HepG2 (cell line): Measurements from ENCODE around the gene CTNNA1. TPM values are rescaled to one million over a fixed set of nuclear protein-coding genes. Genes with fewer than 3 reads are reported as not detected.

Source experiments
- ATAC-seq: fragments of 200-7000 bp; cut with Tn5 transposase; 3 replicates; pipeline ENCODE4 v1.9.1; 2020; ENCODE audit warnings: mild to moderate bottlenecking, moderate library complexity
- BruUV-seq: library from RNA; stranded (reverse); fragments of 400-500 nt; replicated peaks from 2 replicates; lab custom pipeline; 2021; lab: Mats Ljungman, UMichigan
- CTCF ChIA-PET: fragments of 300-600 bp; formaldehyde crosslinking; extraction: SDS; loops from one replicate; lab custom pipeline; 2021; ENCODE audit warnings: low total read pairs, inconsistent platforms, low intra/inter-chr PET ratio; lab: Yijun Ruan, JAX
- POLR2A ChIA-PET: fragments of 350-600 bp; sonication (Branson Sonifier 250); formaldehyde crosslinking; loops from one replicate; lab custom pipeline; 2020; ENCODE audit warnings: antibody characterized with exemption, inconsistent platforms; lab: Yijun Ruan, JAX
- DNase-seq: peaks from one replicate; pipeline ENCODE4 v3.0.0-alpha.2; 2015; ENCODE audit warnings: low spot score
- FAIRE-seq: peaks from 3 replicates; lab custom pipeline; 2011; peaks lifted over from hg19 to GRCh38; lab: Jason Lieb, UNC
- H2AFZ ChIP-seq: one replicate; pipeline ENCODE4 v1.6.1; 2011; ENCODE audit warnings: low read length, inconsistent platforms
- H3K27ac ChIP-seq: fragments of 300-600 bp; 3 replicates; pipeline ENCODE4 v1.8.0; 2011; ENCODE audit warnings: mixed run types, mild to moderate bottlenecking, mixed read lengths, low read length, inconsistent platforms; ENCODE audit not compliant: insufficient read depth; ENCODE audit errors: extremely low read length
- H3K27me3 ChIP-seq, 2 experiments: fragments of 200-600 bp in 1 of 2; 2 replicates in 1 of 2; 3 replicates in 1 of 2; pipeline versions ENCODE4 v1.6.0 to v1.8.0; 2011; ENCODE audit warnings: low read length in 2 of 2, mild to moderate bottlenecking in 2 of 2, moderate library complexity in 2 of 2, inconsistent platforms in 1 of 2; ENCODE audit not compliant: insufficient read depth in 2 of 2, control insufficient read depth in 1 of 2
- H3K36me3 ChIP-seq, 2 experiments: fragments of 200-600 bp in 1 of 2; replicated peaks in 1 of 2; 2 replicates in 1 of 2; 3 replicates in 1 of 2; pipeline versions ENCODE4 v1.5.1 to v1.8.0; 2011; ENCODE audit warnings: low read length in 2 of 2, inconsistent platforms in 1 of 2; ENCODE audit not compliant: insufficient read depth in 2 of 2, control insufficient read depth in 1 of 2
- H3K4me1 ChIP-seq: 2 replicates; pipeline ENCODE4 v1.5.1; 2012; ENCODE audit warnings: low read length, inconsistent platforms; ENCODE audit not compliant: insufficient read depth
- H3K4me2 ChIP-seq: 2 replicates; pipeline ENCODE4 v1.6.0; 2011; ENCODE audit warnings: low read depth, low read length, inconsistent platforms
- H3K4me3 ChIP-seq, 3 experiments: fragments of 200-600 bp in 1 of 3; sonication (generic), shearing (Covaris generic) in 1 of 3; replicated peaks in 1 of 3; 2 replicates each; pipeline ENCODE4 v1.5.1; 2011 to 2016; ENCODE audit warnings: low read length in 3 of 3, inconsistent platforms in 2 of 3, low read depth in 2 of 3, mild to moderate bottlenecking in 2 of 3, control low read depth in 1 of 3, mixed read lengths in 1 of 3; ENCODE audit not compliant: insufficient read depth in 1 of 3
- H3K79me2 ChIP-seq: one replicate; pipeline ENCODE4 v1.6.1; 2011; ENCODE audit warnings: low read length, inconsistent platforms; ENCODE audit not compliant: insufficient read depth
- H3K9ac ChIP-seq: 2 replicates; pipeline ENCODE4 v1.6.0; 2011; ENCODE audit warnings: mild to moderate bottlenecking, low read depth, low read length, inconsistent platforms; ENCODE audit not compliant: insufficient read depth
- H3K9me3 ChIP-seq: 2 replicates; pipeline ENCODE4 v1.5.1; 2012; ENCODE audit warnings: mild to moderate bottlenecking, low read length
- H4K20me1 ChIP-seq: 2 replicates; pipeline ENCODE4 v1.6.0; 2011; ENCODE audit warnings: inconsistent platforms, mild to moderate bottlenecking, low read length, moderate library complexity; ENCODE audit not compliant: insufficient read depth
- ARNT2 ChIP-seq: sonication (generic); formaldehyde crosslinking; IDR thresholded peaks from 2 replicates; pipeline ENCODE4 v1.8.0; 2022; ENCODE audit warnings: mild to moderate bottlenecking, low read depth, missing genetic modification reagents, moderate library complexity
- DR1 ChIP-seq: sonication (generic); formaldehyde crosslinking; IDR thresholded peaks from 2 replicates; pipeline ENCODE4 v1.8.0; 2021; ENCODE audit warnings: mild to moderate bottlenecking, missing genetic modification reagents, inconsistent platforms
- FOXK2 ChIP-seq: fragments of 450-650 bp; IDR thresholded peaks from 2 replicates; pipeline ENCODE4 v1.6.1; 2016
- GABPB1 ChIP-seq: IDR thresholded peaks from 2 replicates; pipeline ENCODE4 v1.6.1; 2016; ENCODE audit warnings: mild to moderate bottlenecking, missing genetic modification reagents, moderate library complexity, missing compliant biosample characterization
- HOXA9 ChIP-seq: sonication (generic); formaldehyde crosslinking; IDR thresholded peaks from 2 replicates; pipeline ENCODE4 v1.8.1; 2022; ENCODE audit warnings: missing genetic modification reagents, mild to moderate bottlenecking, moderate library complexity, borderline replicate concordance
- KAT8 ChIP-seq: IDR thresholded peaks from 2 replicates; pipeline ENCODE4 v1.6.1; 2016; ENCODE audit warnings: missing genetic modification reagents, missing compliant biosample characterization
- MEIS1 ChIP-seq: sonication (generic); formaldehyde crosslinking; IDR thresholded peaks from 2 replicates; pipeline ENCODE4 v1.9.0; 2021; ENCODE audit warnings: mild to moderate bottlenecking, missing genetic modification reagents, moderate library complexity, borderline replicate concordance
- NFATC3 ChIP-seq: sonication (generic); formaldehyde crosslinking; IDR thresholded peaks from 2 replicates; pipeline ENCODE4 v1.5.1; 2020; ENCODE audit warnings: mild to moderate bottlenecking, missing genetic modification reagents
- NFKBIZ ChIP-seq: IDR thresholded peaks from 2 replicates; pipeline ENCODE4 v1.6.1; 2018; ENCODE audit warnings: missing genetic modification reagents, missing compliant biosample characterization
- POGZ ChIP-seq: sonication (generic); formaldehyde crosslinking; IDR thresholded peaks from 2 replicates; pipeline ENCODE4 v1.4.0; 2020; ENCODE audit warnings: mild to moderate bottlenecking, missing genetic modification reagents
- PRPF4 ChIP-seq: fragments of 200-400 bp; formaldehyde crosslinking; IDR thresholded peaks from 2 replicates; pipeline ENCODE4 v1.6.1; 2016; ENCODE audit warnings: low read length, low read depth; ENCODE audit not compliant: poor library complexity, severe bottlenecking
- ZFYVE20 ChIP-seq: sonication (generic); formaldehyde crosslinking; IDR thresholded peaks from 2 replicates; pipeline ENCODE4 v1.8.0; 2023; ENCODE audit warnings: low read depth, mild to moderate bottlenecking, moderate library complexity, missing genetic modification reagents, borderline replicate concordance
- ZNF24 ChIP-seq: fragments of 450-650 bp; IDR thresholded peaks from 2 replicates; pipeline ENCODE4 v1.6.1; 2017; ENCODE audit warnings: antibody characterized with exemption, mild to moderate bottlenecking
- ZNF251 ChIP-seq: sonication (generic); formaldehyde crosslinking; IDR thresholded peaks from 2 replicates; pipeline ENCODE4 v1.9.0; 2021; ENCODE audit warnings: mild to moderate bottlenecking, missing genetic modification reagents
- ZNF546 ChIP-seq: sonication (generic); formaldehyde crosslinking; conservative IDR thresholded peaks from 2 replicates; pipeline ENCODE4 v1.8.1; 2023; ENCODE audit warnings: mild to moderate bottlenecking, missing genetic modification reagents
- ZNF556 ChIP-seq: sonication (generic); formaldehyde crosslinking; IDR thresholded peaks from 2 replicates; pipeline ENCODE4 v1.4.0; 2020; ENCODE audit warnings: mild to moderate bottlenecking, missing genetic modification reagents, borderline replicate concordance
- ZNF674 ChIP-seq: sonication (generic); formaldehyde crosslinking; IDR thresholded peaks from 2 replicates; pipeline ENCODE4 v1.5.0; 2020; ENCODE audit warnings: low read depth, mild to moderate bottlenecking, missing genetic modification reagents
- ZNF7 ChIP-seq: IDR thresholded peaks from 2 replicates; pipeline ENCODE4 v1.6.1; 2016; ENCODE audit warnings: missing biosample characterization, missing genetic modification reagents
- ZNF772 ChIP-seq: sonication (generic); formaldehyde crosslinking; IDR thresholded peaks from 2 replicates; pipeline ENCODE4 v1.5.0; 2020; ENCODE audit warnings: mild to moderate bottlenecking, missing genetic modification reagents
- ZSCAN25 ChIP-seq: sonication (generic); formaldehyde crosslinking; IDR thresholded peaks from 2 replicates; pipeline ENCODE4 v1.8.0; 2022; ENCODE audit warnings: mild to moderate bottlenecking, missing genetic modification reagents
- WGBS: methylation state at CpG from one replicate; pipeline ENCODE4 v1.1.6; 2017; ENCODE audit warnings: low lambda C conversion rate; 5-methylcytosine and 5-hydroxymethylcytosine counted together
- in situ Hi-C: cut with HindIII; loops from 2 replicates; pipeline ENCODE4 v1.10.0; 2017; ENCODE audit warnings: low pct_unique_long_range_greater_than_20kb; ENCODE audit not compliant: extremely low pct_ligation_motif_present
- intact Hi-C: fragments of 100-400 bp; cut with micrococcal nuclease; formaldehyde crosslinking; loops from one replicate; pipeline ENCODE4 v1.10.0; 2022; ENCODE audit not compliant: unreplicated experiment
- polyA plus RNA-seq, 8 experiments: library from polyadenylated mRNA; depleted of rRNA in 3 of 8; stranded (reverse) in 7 of 8; unstranded in 1 of 8; fragments of >200 nt; fragmentation: Illumina TruSeq in 4 of 8; extraction: Trizol in 4 of 8; gene quantifications; 2 replicates each; pipeline versions ENCODE4 v1.2.1 to v1.2.3, GENCODE V29; 2011 to 2016; ENCODE audit warnings: low read depth in 4 of 8, missing spikeins in 1 of 8, mixed read lengths in 1 of 8; ENCODE audit not compliant: insufficient read depth in 1 of 8
- total RNA-seq, 5 experiments: library from RNA; depleted of rRNA; stranded (reverse); fragments of >200 nt; fragmentation: Illumina TruSeq; extraction: Trizol; gene quantifications; 2 replicates each; pipeline ENCODE4 v1.2.3, GENCODE V29; 2016; ENCODE audit warnings: low read depth in 1 of 5
- TF ChIP-seq, protein P1 (sequence below), 2 experiments: fragments of 450-650 bp in 1 of 2; sonication (generic) in 1 of 2; formaldehyde crosslinking; IDR thresholded peaks; 2 replicates each; pipeline versions ENCODE4 v1.5.0 to v1.8.0; 2020 to 2022; ENCODE audit warnings: mild to moderate bottlenecking in 1 of 2, missing genetic modification reagents in 1 of 2
- TF ChIP-seq, protein P2 (sequence below): IDR thresholded peaks from 2 replicates; pipeline ENCODE4 v1.6.1; 2016; ENCODE audit warnings: missing compliant biosample characterization, missing genetic modification reagents, borderline replicate concordance
- TF ChIP-seq, protein P3 (sequence below): sonication (generic); formaldehyde crosslinking; IDR thresholded peaks from 2 replicates; pipeline ENCODE4 v1.4.0; 2020; ENCODE audit warnings: mild to moderate bottlenecking, missing genetic modification reagents

CTNNA1 gene
- total and polyA plus RNA-seq, 2 of the 13 experiments (the other 11 are each of a cell fraction or from before 2014, with no cell fraction given) = 66.8 to 162 TPM

DNA sequence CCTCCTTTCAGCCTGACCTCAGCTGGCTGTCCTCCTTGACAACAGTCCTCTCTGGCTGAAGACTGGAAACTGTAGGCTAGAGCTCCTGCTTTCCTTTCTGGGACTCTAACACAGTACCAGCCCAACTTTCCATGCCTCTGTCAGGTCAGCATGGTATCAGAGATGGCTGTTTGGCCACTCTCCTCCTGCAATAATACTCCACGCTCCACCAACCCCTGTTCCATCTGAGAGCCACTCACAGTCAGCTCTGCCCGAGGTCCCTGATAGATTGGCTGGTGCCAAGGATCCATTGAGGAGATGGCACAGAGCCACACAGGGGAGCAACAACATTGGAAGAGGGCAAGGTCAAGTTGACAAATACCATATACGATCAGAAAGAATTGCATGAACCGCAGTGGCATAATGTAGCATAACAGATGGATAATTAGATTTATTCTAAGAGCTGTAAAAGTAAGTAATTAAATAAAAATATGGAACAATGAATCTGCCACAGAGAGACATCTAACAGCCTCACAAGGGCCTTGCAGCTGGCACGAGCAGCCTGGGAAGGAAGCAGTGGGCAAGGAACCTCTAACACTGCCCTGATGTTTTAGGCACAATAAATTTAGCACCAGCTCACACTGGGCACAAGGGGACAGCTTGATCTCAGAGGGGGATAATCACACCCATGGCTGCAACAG is 216.2 kb downstream of the CTNNA1 start (continued):
- TF ChIP-seq DR1 (CRISPR knock-in tag) (no peak), MEIS1 (CRISPR knock-in tag) (no peak), ARNT2 (no peak)
- TF ChIP-seq, protein P1, sequence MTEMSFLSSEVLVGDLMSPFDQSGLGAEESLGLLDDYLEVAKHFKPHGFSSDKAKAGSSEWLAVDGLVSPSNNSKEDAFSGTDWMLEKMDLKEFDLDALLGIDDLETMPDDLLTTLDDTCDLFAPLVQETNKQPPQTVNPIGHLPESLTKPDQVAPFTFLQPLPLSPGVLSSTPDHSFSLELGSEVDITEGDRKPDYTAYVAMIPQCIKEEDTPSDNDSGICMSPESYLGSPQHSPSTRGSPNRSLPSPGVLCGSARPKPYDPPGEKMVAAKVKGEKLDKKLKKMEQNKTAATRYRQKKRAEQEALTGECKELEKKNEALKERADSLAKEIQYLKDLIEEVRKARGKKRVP (CRISPR knock-in tag; IDR thresholded peaks at IDR 0.05) = no peak

DNA sequence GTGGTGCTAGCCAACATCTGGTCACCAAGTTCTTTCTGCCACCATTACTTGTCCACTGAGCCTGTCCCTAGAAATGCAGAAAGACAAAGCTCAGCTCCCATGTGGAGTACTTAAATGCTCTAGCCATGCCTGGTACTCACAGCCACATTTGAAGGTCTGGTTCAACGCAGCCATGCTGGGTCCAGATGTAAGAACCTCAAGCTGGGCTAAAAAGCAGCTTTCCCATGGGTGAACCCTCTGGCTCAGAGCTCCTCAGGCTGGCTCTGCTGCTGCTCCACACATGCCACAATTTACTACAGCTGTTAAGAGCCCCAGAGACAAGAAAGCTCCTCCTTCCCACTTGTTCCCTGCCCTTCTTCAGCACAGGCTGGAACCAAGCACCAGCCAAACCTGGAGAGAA is 219.0 kb downstream of the CTNNA1 start:
- Histone ChIP-seq H3K4me1 (peaks cover 29% of the 10 kb centered on the region), H3K4me3 (no peak overlapping the region), H3K27ac (no peak overlapping the region), H3K4me2 (no peak overlapping the region), H4K20me1 (no peaks in the 10 kb centered on the region), H2AFZ (no peak overlapping the region), H3K79me2 (no peaks in the 10 kb centered on the region), H3K9ac (no peak overlapping the region), H3K9me3 (no peaks in the 10 kb centered on the region), H3K36me3 (no peaks in the 10 kb centered on the region), H3K27me3 (no peaks in the 10 kb centered on the region)
- no TSS peak for BruUV-seq
- intact Hi-C loops (no loop called here), in situ Hi-C loops (loop anchor here (25.0 kb wide), 1 partner anchor 290 kb away; no protein-coding TSS in a partner anchor)
- DNase-seq = no peak
- FAIRE-seq = no peak
- POLR2A ChIA-PET = no interaction called here
- ATAC-seq = no peak
- WGBS = 100% methylated on average over 1 of the region's 1 CpG
- CTCF ChIA-PET = no interaction called here
- TF ChIP-seq ZNF556 = no peak
- no peak for TF ChIP-seq FOXK2
- no peak for TF ChIP-seq ZNF7 (CRISPR knock-in tag)
- no peak for TF ChIP-seq ZNF772 (CRISPR knock-in tag)
- no peak for TF ChIP-seq POGZ (CRISPR knock-in tag)
- TF ChIP-seq GABPB1 (CRISPR knock-in tag) = no peak
- no peak for TF ChIP-seq ZNF251
- no peak for TF ChIP-seq KAT8 (CRISPR knock-in tag)
- TF ChIP-seq ZNF546 (CRISPR knock-in tag) = no peak
- TF ChIP-seq NFATC3 = no peak
- no peak for TF ChIP-seq NFKBIZ
- no peak for TF ChIP-seq ZSCAN25 (CRISPR knock-in tag)
- TF ChIP-seq, protein P2, sequence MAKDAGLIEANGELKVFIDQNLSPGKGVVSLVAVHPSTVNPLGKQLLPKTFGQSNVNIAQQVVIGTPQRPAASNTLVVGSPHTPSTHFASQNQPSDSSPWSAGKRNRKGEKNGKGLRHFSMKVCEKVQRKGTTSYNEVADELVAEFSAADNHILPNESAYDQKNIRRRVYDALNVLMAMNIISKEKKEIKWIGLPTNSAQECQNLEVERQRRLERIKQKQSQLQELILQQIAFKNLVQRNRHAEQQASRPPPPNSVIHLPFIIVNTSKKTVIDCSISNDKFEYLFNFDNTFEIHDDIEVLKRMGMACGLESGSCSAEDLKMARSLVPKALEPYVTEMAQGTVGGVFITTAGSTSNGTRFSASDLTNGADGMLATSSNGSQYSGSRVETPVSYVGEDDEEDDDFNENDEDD (CRISPR knock-in tag) = no peak
- TF ChIP-seq, protein P3, sequence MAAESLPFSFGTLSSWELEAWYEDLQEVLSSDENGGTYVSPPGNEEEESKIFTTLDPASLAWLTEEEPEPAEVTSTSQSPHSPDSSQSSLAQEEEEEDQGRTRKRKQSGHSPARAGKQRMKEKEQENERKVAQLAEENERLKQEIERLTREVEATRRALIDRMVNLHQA = no peak
- TF ChIP-seq HOXA9 = no peak
- TF ChIP-seq ZNF24 = no peak
- TF ChIP-seq ZFYVE20 (CRISPR knock-in tag) = no peak
- no peak for TF ChIP-seq PRPF4
- TF ChIP-seq ZNF674 (CRISPR knock-in tag) = no peak
